Esophagus squamous epithelium (tissue), 5 donors: ENCODE measurements around the gene CDCP1. TPM values are rescaled to one million over a fixed set of nuclear protein-coding genes. Genes with fewer than 3 reads are reported as not detected.
"Not testable (repeated sequence)": the region's sequence is repeated elsewhere in the genome, so short reads cannot be mapped to it uniquely, and the experiment has no call there.

Experiments used
- DNase-seq: peaks from one replicate; lab custom pipeline; 2025; lab: John Stamatoyannopoulos, UW
- H3K27ac ChIP-seq, 4 donors: fragments of 200-600 bp; sonication (generic); one replicate each; pipeline ENCODE4 v1.5.1; 2016 to 2019; ENCODE audit warnings: mild to moderate bottlenecking in 1 of 4
- H3K27me3 ChIP-seq, 4 donors: fragments of 200-600 bp; sonication (generic); 1 replicate in 3 of 4; 2 replicates in 1 of 4; pipeline versions ENCODE4 v1.5.1 to v1.6.0; 2017 to 2021; ENCODE audit warnings: antibody characterized with exemption in 1 of 4
- H3K36me3 ChIP-seq, 3 donors: fragments of 200-600 bp; sonication (generic); one replicate each; pipeline ENCODE4 v1.5.1; 2016 to 2019
- H3K4me1 ChIP-seq, 3 donors: fragments of 200-600 bp; sonication (generic); one replicate each; pipeline ENCODE4 v1.5.1; 2017 to 2019
- H3K4me3 ChIP-seq, 4 donors: fragments of 200-600 bp; sonication (generic); 1 replicate in 3 of 4; 2 replicates in 1 of 4; pipeline ENCODE4 v1.5.1; 2016 to 2019; ENCODE audit warnings: mild to moderate bottlenecking in 2 of 4, moderate library complexity in 1 of 4
- H3K9me3 ChIP-seq, 3 donors: fragments of 200-600 bp; sonication (generic); one replicate each; pipeline ENCODE4 v1.5.1; 2016 to 2019
- POLR2A ChIP-seq, 4 donors: fragments of 450-650 bp; IDR thresholded peaks; one replicate each; pipeline ENCODE4 v1.6.1; 2017; ENCODE audit warnings: antibody characterized with exemption in 4 of 4, mild to moderate bottlenecking in 4 of 4, moderate library complexity in 3 of 4
- WGBS, 2 donors: methylation state at CpG; one replicate each; pipeline ENCODE4 v1.1.5; 2018; 5-methylcytosine and 5-hydroxymethylcytosine counted together
- intact Hi-C: fragments of 100-400 bp; cut with DNase I; formaldehyde crosslinking; loops from one replicate; pipeline ENCODE4 v1.15.0; 2022
- total RNA-seq, 4 donors: library from RNA; depleted of rRNA; stranded (reverse); fragments of >200 nt; gene quantifications; one replicate each; pipeline ENCODE4 v1.1.0, GENCODE V29; 2016
- TF ChIP-seq, protein P1 (sequence below), 6 experiments: fragments of 450-650 bp in 4 of 6; fragments of 200-600 bp in 2 of 6; sonication (generic) in 2 of 6; IDR thresholded peaks; one replicate each; pipeline ENCODE4 v1.5.1; 2016 to 2019; ENCODE audit warnings: antibody characterized with exemption in 6 of 6, mild to moderate bottlenecking in 4 of 6, moderate library complexity in 4 of 6
- donor health status: DM: yes; HTN: yes; CAD: no.

CDCP1 gene
- total RNA-seq, 4 donors from 2014 or later, result 35.7 to 95.4 (median 54.6) TPM

DNA sequence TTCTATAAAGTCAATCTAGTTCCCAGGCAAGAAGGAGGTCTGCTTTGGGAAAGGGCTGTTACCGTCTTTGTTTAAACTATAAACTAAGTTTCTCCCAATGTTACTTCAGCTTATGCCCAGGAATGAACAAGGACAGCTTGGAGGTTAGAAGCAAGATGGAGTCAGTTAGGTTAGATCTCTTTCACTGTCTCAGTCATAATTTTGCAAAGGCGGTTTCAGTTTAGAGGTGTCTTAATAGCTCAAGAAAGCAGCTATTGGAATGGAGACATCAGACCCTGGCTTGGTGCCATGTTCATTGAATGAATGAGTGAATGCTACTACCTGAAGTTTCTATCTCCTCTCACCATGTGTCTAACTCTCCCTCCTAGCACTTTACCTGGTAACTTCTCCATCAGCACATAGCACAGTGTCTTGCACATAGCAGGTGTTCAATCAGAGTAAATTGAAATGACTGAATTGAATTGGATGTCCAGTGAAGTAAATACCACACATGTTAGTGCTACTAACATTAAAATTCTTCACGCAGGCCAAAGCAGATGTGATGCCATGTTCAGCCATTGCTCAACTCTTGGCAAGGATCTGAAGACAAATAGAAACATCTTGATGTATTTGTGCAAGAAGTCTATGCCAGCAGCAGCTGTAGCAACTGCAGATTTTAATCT is 91.9 kb downstream of the CDCP1 start:
- intact Hi-C loops, result no loop called here
- 59 to 75% methylated on average over 3 of the region's 3 CpGs for WGBS, 2 donors
- Histone ChIP-seq H3K27me3 (peaks cover 0 to 4% (median 0%) of the 10 kb centered on the region in 4 donors), H3K4me1 (peaks cover 0 to 41% (median 28%) of the 10 kb centered on the region in 3 donors), H3K9me3 (no peaks in the 10 kb centered on the region), H3K4me3 (no peak overlapping the region), H3K27ac (peak overlapping the region in 2 of 4 donors; percentile 65 to 68), H3K36me3 (no peaks in the 10 kb centered on the region)
- TF ChIP-seq POLR2A (IDR thresholded peaks at IDR 0.05), result no peak
- TF ChIP-seq, protein P1, sequence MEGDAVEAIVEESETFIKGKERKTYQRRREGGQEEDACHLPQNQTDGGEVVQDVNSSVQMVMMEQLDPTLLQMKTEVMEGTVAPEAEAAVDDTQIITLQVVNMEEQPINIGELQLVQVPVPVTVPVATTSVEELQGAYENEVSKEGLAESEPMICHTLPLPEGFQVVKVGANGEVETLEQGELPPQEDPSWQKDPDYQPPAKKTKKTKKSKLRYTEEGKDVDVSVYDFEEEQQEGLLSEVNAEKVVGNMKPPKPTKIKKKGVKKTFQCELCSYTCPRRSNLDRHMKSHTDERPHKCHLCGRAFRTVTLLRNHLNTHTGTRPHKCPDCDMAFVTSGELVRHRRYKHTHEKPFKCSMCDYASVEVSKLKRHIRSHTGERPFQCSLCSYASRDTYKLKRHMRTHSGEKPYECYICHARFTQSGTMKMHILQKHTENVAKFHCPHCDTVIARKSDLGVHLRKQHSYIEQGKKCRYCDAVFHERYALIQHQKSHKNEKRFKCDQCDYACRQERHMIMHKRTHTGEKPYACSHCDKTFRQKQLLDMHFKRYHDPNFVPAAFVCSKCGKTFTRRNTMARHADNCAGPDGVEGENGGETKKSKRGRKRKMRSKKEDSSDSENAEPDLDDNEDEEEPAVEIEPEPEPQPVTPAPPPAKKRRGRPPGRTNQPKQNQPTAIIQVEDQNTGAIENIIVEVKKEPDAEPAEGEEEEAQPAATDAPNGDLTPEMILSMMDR (IDR thresholded peaks at IDR 0.05), result no peak
- no peak for DNase-seq

DNA sequence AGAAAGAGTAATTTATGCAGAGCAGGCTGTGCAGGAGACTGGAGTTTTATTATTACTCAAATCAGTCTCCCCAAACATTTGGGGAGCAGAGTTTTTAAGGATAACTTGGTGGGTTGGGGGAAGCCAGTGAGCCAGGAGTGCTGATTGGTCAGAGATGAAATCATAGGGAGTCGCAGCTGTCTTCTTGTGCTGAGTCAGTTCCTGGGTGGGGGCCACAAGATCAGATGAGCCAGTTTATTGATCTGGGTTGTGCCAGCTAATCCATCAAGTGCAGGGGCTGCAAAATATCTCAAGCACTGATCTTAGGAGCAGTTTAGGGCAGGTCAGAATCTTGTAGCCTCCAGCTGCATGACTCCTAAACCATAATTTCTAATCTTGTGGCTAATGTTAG is 92.4 kb downstream of the CDCP1 start:
- DNase-seq, H3K9me3 ChIP-seq, H3K4me3 ChIP-seq, H3K36me3 ChIP-seq, intact Hi-C loops, H3K27me3 ChIP-seq: not testable (repeated sequence)
- peaks cover 0 to 38% (median 28%) of the 10 kb centered on the region in 3 donors for H3K4me1 ChIP-seq
- WGBS, 2 donors, result 13 to 22% methylated on average over 1 of the region's 1 CpG
- peak overlapping the region in 1 of 4 donors; percentile 68 for H3K27ac ChIP-seq

DNA sequence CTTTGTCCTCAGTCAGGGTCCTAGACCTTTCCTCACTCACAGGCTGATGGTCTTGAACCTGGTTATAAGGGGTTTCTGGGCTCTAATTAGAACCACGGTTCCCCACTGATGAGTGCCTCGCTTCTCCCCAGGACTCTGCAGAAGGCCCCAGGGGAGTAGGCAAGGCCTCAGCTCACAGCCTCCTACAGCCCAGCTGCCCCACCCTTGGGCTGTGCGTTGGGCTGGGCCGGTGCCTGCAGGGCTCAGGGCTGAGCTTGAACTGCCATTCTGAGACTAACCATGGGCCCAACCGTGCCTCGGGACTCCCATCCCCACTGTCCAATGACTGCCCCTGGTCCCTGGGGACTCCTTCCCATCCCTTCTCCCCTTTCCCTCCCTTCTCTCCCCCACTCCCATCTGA is 94.5 kb downstream of the CDCP1 start:
- Histone ChIP-seq H3K9me3 (no peaks in the 10 kb centered on the region), H3K27ac (no peak overlapping the region), H3K4me3 (no peak overlapping the region), H3K36me3 (no peaks in the 10 kb centered on the region), H3K4me1 (peaks cover 0 to 39% (median 15%) of the 10 kb centered on the region in 3 donors), H3K27me3 (peaks cover 0 to 4% (median 0%) of the 10 kb centered on the region in 4 donors)
- no peak for DNase-seq
- TF ChIP-seq POLR2A (IDR thresholded peaks at IDR 0.05), result no peak
- TF ChIP-seq, protein P1 (IDR thresholded peaks at IDR 0.05), result no peak
- WGBS, 2 donors, result 92% methylated on average over 4 of the region's 6 CpGs; no CpG with 5 or more reads in 1 of the 2 donors
- intact Hi-C loops, result no loop called here

DNA sequence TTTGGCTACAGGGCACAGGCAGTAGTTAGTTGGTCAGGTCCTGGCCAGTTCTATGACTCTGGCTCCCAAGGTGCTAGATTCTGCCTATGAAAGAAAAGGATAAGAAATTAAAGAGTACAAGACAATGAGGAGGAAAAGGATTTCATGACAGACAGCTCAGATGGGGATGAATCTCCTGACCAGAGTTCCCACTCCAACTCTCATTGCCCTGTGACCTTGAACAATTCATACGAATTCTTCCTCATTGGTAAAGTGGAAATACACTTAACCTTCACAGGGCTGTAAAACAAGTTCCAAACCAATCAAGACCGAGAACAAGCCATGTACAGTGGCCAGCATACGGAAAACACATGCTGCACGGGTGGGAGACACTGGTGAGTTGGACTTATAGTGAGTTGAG is 96.4 kb downstream of the CDCP1 start:
- Histone ChIP-seq H3K9me3 (no peaks in the 10 kb centered on the region), H3K4me3 (no peak overlapping the region), H3K36me3 (no peaks in the 10 kb centered on the region), H3K27me3 (peaks cover 0 to 4% (median 0%) of the 10 kb centered on the region in 4 donors), H3K27ac (no peak overlapping the region), H3K4me1 (peaks cover 0 to 20% (median 6%) of the 10 kb centered on the region in 3 donors)
- DNase-seq, result no peak
- intact Hi-C loops, result no loop called here
- TF ChIP-seq, protein P1 (IDR thresholded peaks at IDR 0.05), result no peak
- no peak for TF ChIP-seq POLR2A (IDR thresholded peaks at IDR 0.05)
- WGBS, 2 donors, result 87 to 90% methylated on average over 4 of the region's 4 CpGs

DNA sequence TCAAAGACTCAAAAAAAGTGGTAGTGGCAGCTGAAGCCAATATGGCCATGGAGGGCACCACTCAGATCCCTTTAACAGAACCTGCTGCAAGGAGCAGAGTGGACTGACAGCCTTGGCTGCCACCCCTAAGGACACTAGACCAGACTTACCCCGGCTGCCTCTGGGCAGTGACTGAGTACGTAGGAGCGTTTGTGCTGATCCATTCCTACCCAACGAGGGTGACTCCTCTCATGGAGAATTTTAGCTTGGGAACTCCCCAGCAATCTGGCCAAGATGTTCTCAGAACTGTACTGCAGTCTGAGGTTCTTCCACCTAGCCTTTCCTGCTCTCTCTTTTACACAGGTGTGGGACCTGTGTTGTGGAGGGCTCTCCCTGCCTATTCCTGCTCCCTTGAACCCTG is 97.9 kb downstream of the CDCP1 start:
- intact Hi-C loops, result no loop called here
- Histone ChIP-seq H3K27me3 (peaks cover 0 to 4% (median 0%) of the 10 kb centered on the region in 4 donors), H3K27ac (no peak overlapping the region), H3K4me3 (no peak overlapping the region), H3K36me3 (no peaks in the 10 kb centered on the region), H3K9me3 (no peaks in the 10 kb centered on the region), H3K4me1 (peaks cover 0 to 23% (median 11%) of the 10 kb centered on the region in 3 donors)
- DNase-seq, result no peak
- TF ChIP-seq POLR2A (IDR thresholded peaks at IDR 0.05), result no peak
- TF ChIP-seq, protein P1 (IDR thresholded peaks at IDR 0.05), result no peak
- 17 to 31% methylated on average over 3 of the region's 4 CpGs for WGBS, 2 donors
